BLaER1 treated with 17β-estradiol and CSF1 and Interleukin-3, amounts not matched to agents 10 nM and 100 nM (cell line): Measurements from ENCODE around the gene TCF7L2.

Source experiments
- H3K27ac ChIP-seq, 11 experiments: shearing (Covaris generic); formaldehyde crosslinking; 2 replicates each; pipeline ENCODE4 v1.8.1; 2022
- H3K27me3 ChIP-seq, 11 experiments: shearing (Covaris generic); formaldehyde crosslinking; 2 replicates each; pipeline ENCODE4 v1.8.1; 2022
- H3K36me3 ChIP-seq, 11 experiments: shearing (Covaris generic); formaldehyde crosslinking; 2 replicates each; pipeline ENCODE4 v1.8.1; 2022
- H3K4me1 ChIP-seq, 10 experiments: shearing (Covaris generic); formaldehyde crosslinking; 2 replicates each; pipeline ENCODE4 v1.8.1; 2022
- H3K4me2 ChIP-seq, 11 experiments: shearing (Covaris generic); formaldehyde crosslinking; 2 replicates each; pipeline ENCODE4 v1.8.1; 2022
- H3K4me3 ChIP-seq, 10 experiments: shearing (Covaris generic); formaldehyde crosslinking; 2 replicates each; pipeline ENCODE4 v1.8.1; 2022
- H3K9ac ChIP-seq, 11 experiments: shearing (Covaris generic); formaldehyde crosslinking; 2 replicates each; pipeline ENCODE4 v1.8.1; 2022
- H3K9me3 ChIP-seq, 11 experiments: shearing (Covaris generic); formaldehyde crosslinking; replicated peaks in 1 of 11; 2 replicates each; pipeline ENCODE4 v1.8.1; 2022
- H4K20me1 ChIP-seq, 11 experiments: shearing (Covaris generic); formaldehyde crosslinking; 2 replicates each; pipeline ENCODE4 v1.8.1; 2022
- Cebpa-rat ChIP-seq, 11 experiments: shearing (Covaris generic); IDR thresholded peaks; 2 replicates each; pipeline ENCODE4 v1.8.1; 2022

The TCF7L2 gene

GRCh38 chr10:113159563-113159962 lies 209.5 kb downstream of the TCF7L2 start:
- Histone ChIP-seq H3K9me3 (no peaks in the 10 kb centered on the region), H3K4me2 (peak overlapping the region in 2 of 11 experiments; percentile 10 to 60; a peak in 2 of 22 replicates), H3K27me3 (no peaks in the 10 kb centered on the region), H4K20me1 (peaks cover 0 to 4% (median 0%) of the 10 kb centered on the region in 11 experiments; a peak in 1 of 22 replicates), H3K36me3 (peaks cover 54 to 100% (median 94%) of the 10 kb centered on the region in 11 experiments), H3K27ac (no peak overlapping the region), H3K4me3 (no peak overlapping the region), H3K9ac (no peak overlapping the region), H3K4me1 (peaks cover 0 to 64% (median 3%) of the 10 kb centered on the region in 10 experiments; a peak in 10 of 20 replicates)
- no peak for TF ChIP-seq Cebpa-rat (IDR thresholded peaks at IDR 0.05)

DNA sequence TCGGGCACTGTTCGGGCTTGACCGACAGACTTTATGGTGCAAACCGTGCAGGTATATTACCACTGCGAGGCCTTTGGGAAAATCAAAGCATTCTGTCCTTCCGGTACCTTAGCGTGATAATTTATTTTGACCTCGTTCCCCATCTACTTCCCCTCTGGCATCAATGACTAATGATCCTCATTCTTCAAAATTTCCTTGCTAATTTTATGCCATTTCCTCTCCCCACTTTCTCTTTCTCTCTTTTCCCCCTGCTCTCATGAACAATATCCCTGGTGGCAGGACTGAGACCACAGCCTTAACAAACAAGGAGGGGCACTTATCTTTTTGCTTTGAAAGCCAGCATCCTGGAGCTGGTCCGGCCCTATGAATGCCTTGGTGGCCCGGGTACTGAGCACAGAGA lies 210.6 kb downstream of the TCF7L2 start:
- H3K4me2 ChIP-seq: peak overlapping the region in 4 of 11 experiments; percentile 24 to 60 (median 48); a peak in 7 of 22 replicates
- no peaks in the 10 kb centered on the region for H3K27me3 ChIP-seq
- H3K27ac ChIP-seq: no peak overlapping the region
- H3K4me3 ChIP-seq: no peak overlapping the region
- peaks cover 56 to 100% (median 93%) of the 10 kb centered on the region in 11 experiments for H3K36me3 ChIP-seq
- no peaks in the 10 kb centered on the region for H3K9me3 ChIP-seq
- no peak for TF ChIP-seq Cebpa-rat (IDR thresholded peaks at IDR 0.05)
- H3K4me1 ChIP-seq: peaks cover 0 to 53% (median 3%) of the 10 kb centered on the region in 10 experiments; a peak in 10 of 20 replicates
- no peak overlapping the region for H3K9ac ChIP-seq
- H4K20me1 ChIP-seq: peaks cover 0 to 4% (median 0%) of the 10 kb centered on the region in 11 experiments; a peak in 1 of 22 replicates

- Histone ChIP-seq H3K4me1 (peaks cover 0 to 52% (median 3%) of the 10 kb centered on the region in 10 experiments; a peak in 10 of 20 replicates), H3K4me2 (peak overlapping the region in 4 of 11 experiments; percentile 24 to 60 (median 48); a peak in 6 of 22 replicates), H3K27ac (no peak overlapping the region), H3K9me3 (no peaks in the 10 kb centered on the region), H3K9ac (no peak overlapping the region), H4K20me1 (peaks cover 0 to 4% (median 0%) of the 10 kb centered on the region in 11 experiments; a peak in 1 of 22 replicates), H3K27me3 (no peaks in the 10 kb centered on the region), H3K4me3 (no peak overlapping the region), H3K36me3 (peaks cover 55 to 100% (median 92%) of the 10 kb centered on the region in 11 experiments)
- TF ChIP-seq Cebpa-rat (IDR thresholded peaks at IDR 0.05): no peak
Observed at GRCh38 chr10:113161066-113161465, 211.0 kb downstream of the TCF7L2 start.

DNA sequence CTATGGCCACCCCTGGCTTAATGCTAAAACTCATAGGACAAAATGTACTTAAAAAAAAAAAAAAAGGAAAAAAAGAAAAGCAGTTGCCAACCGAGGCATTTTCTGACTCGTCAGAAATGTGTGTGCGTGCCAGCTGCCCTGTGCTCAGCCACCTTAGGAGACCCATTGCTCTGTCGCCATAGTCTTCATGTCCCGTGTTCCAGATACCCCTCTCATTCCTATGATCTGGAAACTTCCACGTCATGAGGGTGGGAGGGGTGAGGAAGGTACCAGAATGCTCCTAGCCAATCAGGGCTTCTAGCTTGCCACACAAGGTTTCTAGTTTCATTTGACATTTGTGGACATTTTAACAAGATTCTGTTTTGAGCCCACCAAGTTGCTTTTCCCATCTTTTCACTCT lies 212.9 kb downstream of the TCF7L2 start:
- Histone ChIP-seq H3K36me3 (peaks cover 42 to 98% (median 83%) of the 10 kb centered on the region in 11 experiments), H3K4me1 (peaks cover 0 to 56% (median 3%) of the 10 kb centered on the region in 10 experiments; a peak in 10 of 20 replicates), H3K27me3 (no peaks in the 10 kb centered on the region), H4K20me1 (peaks cover 0 to under 1% (median 0%) of the 10 kb centered on the region in 11 experiments; a peak in 1 of 22 replicates), H3K4me2 (peak overlapping the region in 3 of 11 experiments; percentile 38 to 67 (median 47); a peak in 5 of 22 replicates), H3K9me3 (no peaks in the 10 kb centered on the region), H3K9ac (no peak overlapping the region), H3K4me3 (no peak overlapping the region), H3K27ac (no peak overlapping the region)
- TF ChIP-seq Cebpa-rat (IDR thresholded peaks at IDR 0.05): no peak

- Histone ChIP-seq H3K4me2 (no peak overlapping the region), H3K27ac (no peak overlapping the region), H3K27me3 (no peaks in the 10 kb centered on the region), H3K9me3 (no peaks in the 10 kb centered on the region), H3K4me3 (no peak overlapping the region), H3K4me1 (peaks cover 20 to 67% (median 26%) of the 10 kb centered on the region in 10 experiments), H3K36me3 (peaks cover 32 to 79% (median 64%) of the 10 kb centered on the region in 11 experiments), H4K20me1 (no peaks in the 10 kb centered on the region), H3K9ac (no peak overlapping the region)
- TF ChIP-seq Cebpa-rat (IDR thresholded peaks at IDR 0.05): no peak
Observed at GRCh38 chr10:113165673-113166072, 215.6 kb downstream of the TCF7L2 start.

DNA sequence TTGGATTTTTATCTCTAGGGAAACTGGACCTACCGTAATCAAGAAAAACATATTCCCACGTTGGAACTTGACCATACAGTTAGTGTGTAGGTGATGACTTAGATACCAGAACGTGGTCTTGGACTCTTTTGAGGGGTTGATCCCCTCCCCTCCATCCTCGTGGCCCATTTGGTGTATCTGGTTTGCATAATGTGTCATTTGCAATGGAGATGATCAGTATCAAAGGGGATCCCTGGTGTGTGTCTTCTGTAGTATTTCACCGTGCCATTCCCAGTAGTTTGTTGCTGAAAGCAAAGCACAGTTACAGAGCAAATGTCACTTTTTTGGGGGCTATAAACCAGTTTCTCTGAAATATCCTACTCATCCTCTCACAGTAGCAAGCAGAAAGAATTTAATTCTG lies 217.7 kb downstream of the TCF7L2 start:
- TF ChIP-seq Cebpa-rat (IDR thresholded peaks at IDR 0.05): no peak
- Histone ChIP-seq H3K4me3 (no peak overlapping the region), H3K4me2 (peak overlapping the region in 3 of 11 experiments; percentile 63 to 75 (median 69); a peak in 5 of 22 replicates), H3K36me3 (peaks cover 16 to 59% (median 45%) of the 10 kb centered on the region in 11 experiments), H3K4me1 (peaks cover 20 to 67% (median 27%) of the 10 kb centered on the region in 10 experiments), H3K27ac (no peak overlapping the region), H3K9me3 (no peaks in the 10 kb centered on the region), H4K20me1 (no peaks in the 10 kb centered on the region), H3K27me3 (no peaks in the 10 kb centered on the region), H3K9ac (no peak overlapping the region)

DNA sequence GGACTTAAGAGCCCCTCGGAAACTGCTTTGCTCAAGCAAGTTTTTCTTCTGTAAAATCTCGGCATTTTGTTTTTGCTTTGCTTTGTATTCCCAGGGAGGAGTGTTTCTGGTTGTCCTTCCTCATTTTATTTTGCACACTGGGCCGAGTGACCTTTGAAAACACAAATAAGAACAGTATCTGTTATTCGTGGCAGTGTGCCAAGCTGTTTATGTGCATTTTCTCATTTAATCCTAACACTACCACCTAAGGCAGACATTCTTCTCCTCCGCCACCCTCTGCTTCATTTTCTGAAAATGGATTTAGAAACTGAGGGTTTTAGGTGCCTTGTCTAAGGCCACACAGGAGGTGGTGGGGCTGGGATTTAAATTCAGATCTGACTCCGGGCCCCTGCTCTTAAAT lies 218.5 kb downstream of the TCF7L2 start:
- Histone ChIP-seq H3K4me3 (no peak overlapping the region), H4K20me1 (no peaks in the 10 kb centered on the region), H3K9me3 (no peaks in the 10 kb centered on the region), H3K9ac (no peak overlapping the region), H3K27ac (peak overlapping the region in 2 of 11 experiments; percentile 61 to 74; a peak in 3 of 22 replicates), H3K36me3 (peaks cover 16 to 50% (median 37%) of the 10 kb centered on the region in 11 experiments), H3K4me2 (peak overlapping the region; percentile 37 to 75 (median 66); a peak in 20 of 22 replicates), H3K4me1 (peaks cover 20 to 59% (median 26%) of the 10 kb centered on the region in 10 experiments), H3K27me3 (no peaks in the 10 kb centered on the region)
- TF ChIP-seq Cebpa-rat (IDR thresholded peaks at IDR 0.05): no peak

DNA sequence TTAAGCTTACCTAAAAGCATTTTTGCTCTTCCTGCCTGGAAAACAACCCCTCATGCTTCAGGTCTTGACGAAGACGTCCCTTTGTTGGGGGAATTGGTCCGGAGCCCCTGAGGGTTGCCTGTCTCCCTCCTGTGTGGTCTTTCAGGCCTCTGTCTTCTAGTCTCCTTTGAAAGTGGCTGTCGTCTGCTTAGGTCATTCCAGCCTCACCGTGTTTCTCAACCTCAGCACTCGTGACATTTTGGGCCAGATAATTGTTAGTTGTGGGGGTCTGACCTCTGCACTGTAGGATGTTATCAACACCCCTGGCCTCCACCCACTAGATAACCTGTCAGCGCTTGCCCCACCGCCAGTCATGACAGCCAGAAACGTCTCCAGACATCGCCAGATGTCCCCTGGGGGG lies 219.1 kb downstream of the TCF7L2 start:
- peaks cover 16 to 45% (median 33%) of the 10 kb centered on the region in 11 experiments for H3K36me3 ChIP-seq
- peak overlapping the region; percentile 37 to 75 (median 66) for H3K4me2 ChIP-seq
- no peak for TF ChIP-seq Cebpa-rat (IDR thresholded peaks at IDR 0.05)
- no peaks in the 10 kb centered on the region for H3K27me3 ChIP-seq
- H3K9me3 ChIP-seq: no peaks in the 10 kb centered on the region
- peak overlapping the region in 1 of 11 experiments; percentile 3; a peak in 1 of 22 replicates for H3K9ac ChIP-seq
- peak overlapping the region in 2 of 11 experiments; percentile 61 to 74; a peak in 4 of 22 replicates for H3K27ac ChIP-seq
- no peak overlapping the region for H3K4me3 ChIP-seq
- no peaks in the 10 kb centered on the region for H4K20me1 ChIP-seq
- peaks cover 20 to 53% (median 25%) of the 10 kb centered on the region in 10 experiments for H3K4me1 ChIP-seq

DNA sequence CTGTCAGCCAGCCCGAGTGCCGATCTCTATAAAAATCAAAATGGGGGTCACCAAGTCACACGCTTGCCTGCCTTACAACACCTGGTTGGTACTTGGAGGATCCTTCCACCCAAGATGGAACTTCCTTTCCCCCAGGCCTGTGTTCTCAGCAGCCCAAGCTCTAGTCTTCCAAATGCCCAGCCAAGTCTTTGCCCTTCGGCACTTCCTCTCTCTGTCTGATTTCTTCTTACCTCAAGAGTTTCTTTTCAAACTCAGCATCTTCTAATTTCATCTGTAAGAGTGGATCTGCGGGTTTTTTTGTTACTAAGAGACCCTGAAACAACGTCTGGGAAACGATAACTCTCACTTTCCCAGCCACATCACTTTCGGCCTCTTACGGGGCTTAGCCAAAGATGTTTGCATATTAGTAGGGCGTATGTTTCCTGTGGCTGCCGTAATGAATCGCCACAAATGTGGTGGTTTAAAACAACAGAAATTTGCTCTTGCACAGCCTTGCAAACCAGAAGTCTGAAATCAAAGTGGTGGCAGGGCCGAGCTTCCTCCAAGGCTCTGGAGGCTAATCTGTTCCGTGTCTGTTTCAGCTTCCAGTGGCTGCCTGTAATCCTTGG lies 219.9 kb downstream of the TCF7L2 start:
- no peaks in the 10 kb centered on the region for H4K20me1 ChIP-seq
- H3K4me2 ChIP-seq: peak overlapping the region; percentile 37 to 75 (median 66)

More for the DNA sequence above, 219.9 kb downstream of the TCF7L2 start:
- Histone ChIP-seq H3K27me3 (no peaks in the 10 kb centered on the region), H3K36me3 (peaks cover 14 to 36% (median 25%) of the 10 kb centered on the region in 11 experiments), H3K4me1 (peaks cover 20 to 53% (median 25%) of the 10 kb centered on the region in 10 experiments), H3K27ac (peak overlapping the region in 4 of 11 experiments; percentile 1 to 74 (median 57); a peak in 7 of 22 replicates), H3K9me3 (no peaks in the 10 kb centered on the region), H3K4me3 (no peak overlapping the region), H3K9ac (peak overlapping the region in 2 of 11 experiments; percentile 16 to 32; a peak in 2 of 22 replicates)
- no peak for TF ChIP-seq Cebpa-rat (IDR thresholded peaks at IDR 0.05)
